Esophagus muscularis mucosa (tissue), 4 donors: ENCODE data around the gene LSM14B.

Source experiments
- EP300 ChIP-seq: sonication (generic); formaldehyde crosslinking; IDR thresholded peaks from one replicate; pipeline ENCODE4 v1.6.1; 2017; ENCODE audit warnings: antibody characterized with exemption
- POLR2A ChIP-seq: fragments of 450-650 bp; IDR thresholded peaks from one replicate; pipeline ENCODE4 v1.6.1; 2017; ENCODE audit warnings: antibody characterized with exemption, moderate library complexity, mild to moderate bottlenecking, low read depth
- TF ChIP-seq, protein P1 (sequence below), 3 experiments: fragments of 200-600 bp in 2 of 3; fragments of 450-650 bp in 1 of 3; sonication (generic) in 2 of 3; IDR thresholded peaks; one replicate each; pipeline ENCODE4 v1.5.1; 2017 to 2019; ENCODE audit warnings: antibody characterized with exemption in 3 of 3, mild to moderate bottlenecking in 2 of 3, moderate library complexity in 1 of 3

- TF ChIP-seq POLR2A (no peak), EP300 (no peak)
- TF ChIP-seq, protein P1, sequence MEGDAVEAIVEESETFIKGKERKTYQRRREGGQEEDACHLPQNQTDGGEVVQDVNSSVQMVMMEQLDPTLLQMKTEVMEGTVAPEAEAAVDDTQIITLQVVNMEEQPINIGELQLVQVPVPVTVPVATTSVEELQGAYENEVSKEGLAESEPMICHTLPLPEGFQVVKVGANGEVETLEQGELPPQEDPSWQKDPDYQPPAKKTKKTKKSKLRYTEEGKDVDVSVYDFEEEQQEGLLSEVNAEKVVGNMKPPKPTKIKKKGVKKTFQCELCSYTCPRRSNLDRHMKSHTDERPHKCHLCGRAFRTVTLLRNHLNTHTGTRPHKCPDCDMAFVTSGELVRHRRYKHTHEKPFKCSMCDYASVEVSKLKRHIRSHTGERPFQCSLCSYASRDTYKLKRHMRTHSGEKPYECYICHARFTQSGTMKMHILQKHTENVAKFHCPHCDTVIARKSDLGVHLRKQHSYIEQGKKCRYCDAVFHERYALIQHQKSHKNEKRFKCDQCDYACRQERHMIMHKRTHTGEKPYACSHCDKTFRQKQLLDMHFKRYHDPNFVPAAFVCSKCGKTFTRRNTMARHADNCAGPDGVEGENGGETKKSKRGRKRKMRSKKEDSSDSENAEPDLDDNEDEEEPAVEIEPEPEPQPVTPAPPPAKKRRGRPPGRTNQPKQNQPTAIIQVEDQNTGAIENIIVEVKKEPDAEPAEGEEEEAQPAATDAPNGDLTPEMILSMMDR (IDR thresholded peaks at IDR 0.05), result no peak
Observed at GRCh38 chr20:62164879-62165761, 42.8 kb downstream of the LSM14B start.
